Measurements from ENCODE around the gene IL22RA2.

The IL22RA2 gene

GRCh38 chr6:137167702-137168377, 5.6 kb downstream of the IL22RA2 start:
- DNase-seq (ENCODE audit: low read depth in 2 of 3, low spot score in 2 of 3) = no peak

GRCh38 chr6:137166247-137167098, 7.0 kb downstream of the IL22RA2 start:
- no peak for DNase-seq (ENCODE audit: low read depth in 2 of 3, low spot score in 2 of 3)

- DNase-seq (ENCODE audit: low read depth in 2 of 3, low spot score in 2 of 3) = no peak
Measured at GRCh38 chr6:137165375-137166246, 7.8 kb downstream of the IL22RA2 start.

- no peak for DNase-seq (ENCODE audit: low read depth in 2 of 3, low spot score in 2 of 3)
Measured at GRCh38 chr6:137163732-137164318, 9.6 kb downstream of the IL22RA2 start.

GRCh38 chr6:137162692-137163306, 10.6 kb downstream of the IL22RA2 start:
- no peak for DNase-seq (ENCODE audit: low read depth in 2 of 3, low spot score in 2 of 3)

GRCh38 chr6:137161949-137162348, 11.5 kb downstream of the IL22RA2 start:
- DNase-seq (ENCODE audit: low read depth in 2 of 3, low spot score in 2 of 3) = no peak

GRCh38 chr6:137160763-137161162, 12.7 kb downstream of the IL22RA2 start:
- DNase-seq (ENCODE audit: low read depth in 2 of 3, low spot score in 2 of 3) = no peak

GRCh38 chr6:137159912-137160311, 13.5 kb downstream of the IL22RA2 start:
- DNase-seq (ENCODE audit: low read depth in 2 of 3, low spot score in 2 of 3) = no peak

- DNase-seq (ENCODE audit: low read depth in 2 of 3, low spot score in 2 of 3) = no peak
Measured at GRCh38 chr6:137157601-137158000, 15.8 kb downstream of the IL22RA2 start.

- no peak for DNase-seq (ENCODE audit: low read depth in 2 of 3, low spot score in 2 of 3)
Measured at GRCh38 chr6:137156650-137157049, 16.8 kb downstream of the IL22RA2 start.

GRCh38 chr6:137155830-137156229, 17.6 kb downstream of the IL22RA2 start:
- DNase-seq (ENCODE audit: low read depth in 2 of 3, low spot score in 2 of 3) = no peak

- no peak for DNase-seq (ENCODE audit: low read depth in 2 of 3, low spot score in 2 of 3)
Measured at GRCh38 chr6:137150072-137150471, 23.4 kb downstream of the IL22RA2 start.

GRCh38 chr6:137149035-137149393, 24.4 kb downstream of the IL22RA2 start:
- no peak for DNase-seq (ENCODE audit: low read depth in 2 of 3, low spot score in 2 of 3)

- DNase-seq (ENCODE audit: low read depth in 2 of 3, low spot score in 2 of 3) = no peak
Measured at GRCh38 chr6:137148306-137149034, 25.0 kb downstream of the IL22RA2 start.

- no peak for DNase-seq (ENCODE audit: low read depth in 2 of 3, low spot score in 2 of 3)
Measured at GRCh38 chr6:137147195-137147594, 26.2 kb downstream of the IL22RA2 start.

- DNase-seq (ENCODE audit: low read depth in 2 of 3, low spot score in 2 of 3) = no peak
Measured at GRCh38 chr6:137146206-137146605, 27.2 kb downstream of the IL22RA2 start.

- DNase-seq (ENCODE audit: low read depth in 2 of 3, low spot score in 2 of 3) = no peak
Measured at GRCh38 chr6:137145421-137145820, 28.0 kb downstream of the IL22RA2 start.

GRCh38 chr6:137136065-137136464, 37.4 kb downstream of the IL22RA2 start:
- no peak for DNase-seq (ENCODE audit: low read depth in 2 of 3, low spot score in 2 of 3)

- DNase-seq (ENCODE audit: low read depth in 2 of 3, low spot score in 2 of 3) = no peak
Measured at GRCh38 chr6:137134483-137134882, 39.0 kb downstream of the IL22RA2 start.

GRCh38 chr6:137133122-137133521, 40.3 kb downstream of the IL22RA2 start:
- no peak for DNase-seq (ENCODE audit: low read depth in 2 of 3, low spot score in 2 of 3)
